OCI-LY1 (cell line): ENCODE data around the gene ZDHHC11B.

Experiments used
- H2AFZ ChIP-seq: fragments of 200-600 bp; sonication (generic), shearing (Covaris generic); 2 replicates; pipeline ENCODE4 v1.6.0; 2014; ENCODE audit warnings: antibody characterized with exemption, mild to moderate bottlenecking, low read length
- H3F3A ChIP-seq: fragments of 200-600 bp; sonication (generic), shearing (Covaris generic); 2 replicates; pipeline ENCODE4 v1.6.0; 2014; ENCODE audit warnings: mild to moderate bottlenecking, antibody characterized with exemption, low read length, moderate library complexity; ENCODE audit not compliant: insufficient read depth
- H3K27ac ChIP-seq: fragments of 200-600 bp; sonication (generic); 2 replicates; pipeline ENCODE4 v1.5.1; 2014; ENCODE audit warnings: low read length, mixed run types, mild to moderate bottlenecking, low read depth; ENCODE audit not compliant: poor library complexity, severe bottlenecking
- H3K27me3 ChIP-seq: fragments of 200-600 bp; sonication (generic); 2 replicates; pipeline ENCODE4 v1.6.0; 2014; ENCODE audit warnings: antibody characterized with exemption, mild to moderate bottlenecking, low read length, moderate library complexity; ENCODE audit not compliant: insufficient read depth
- H3K36me3 ChIP-seq: fragments of 200-600 bp; sonication (generic); 2 replicates; pipeline ENCODE4 v1.6.1; 2014; ENCODE audit warnings: mild to moderate bottlenecking, antibody characterized with exemption, low read length, moderate library complexity, mixed read lengths; ENCODE audit not compliant: insufficient read depth
- H3K4me1 ChIP-seq: fragments of 200-600 bp; sonication (generic); 2 replicates; pipeline ENCODE4 v1.5.1; 2014; ENCODE audit warnings: mild to moderate bottlenecking, low read length, moderate library complexity; ENCODE audit not compliant: insufficient read depth, severe bottlenecking
- H3K4me2 ChIP-seq: fragments of 200-600 bp; sonication (generic), shearing (Covaris generic); 2 replicates; pipeline ENCODE4 v1.6.1; 2014; ENCODE audit warnings: low read length
- H3K4me3 ChIP-seq: fragments of 200-600 bp; sonication (generic); 2 replicates; pipeline ENCODE4 v1.5.1; 2014; ENCODE audit warnings: low read length, low read depth, mild to moderate bottlenecking, mixed read lengths; ENCODE audit not compliant: poor library complexity, severe bottlenecking
- H3K79me2 ChIP-seq: fragments of 200-600 bp; shearing (Covaris generic); 2 replicates; pipeline ENCODE4 v1.6.1; 2016; ENCODE audit warnings: mixed run types, low read length, mixed read lengths; ENCODE audit not compliant: insufficient read depth
- H3K9ac ChIP-seq: fragments of 200-600 bp; sonication (generic), shearing (Covaris generic); 2 replicates; pipeline ENCODE4 v1.6.1; 2014; ENCODE audit warnings: mild to moderate bottlenecking, low read length, mixed read lengths
- H3K9me2 ChIP-seq: fragments of 200-600 bp; sonication (generic), shearing (Covaris generic); 2 replicates; pipeline ENCODE4 v1.6.1; 2014; ENCODE audit warnings: low read depth, mild to moderate bottlenecking, low read length, mixed read lengths
- H3K9me3 ChIP-seq: fragments of 200-600 bp; shearing (Covaris generic); 2 replicates; pipeline ENCODE4 v1.6.1; 2014; ENCODE audit warnings: low read length, mixed read lengths
- H4K20me1 ChIP-seq: fragments of 200-600 bp; sonication (generic), shearing (Covaris generic); 2 replicates; pipeline ENCODE4 v1.6.0; 2016; ENCODE audit warnings: mild to moderate bottlenecking, low read length; ENCODE audit not compliant: insufficient read depth
- EZH2 ChIP-seq: fragments of 200-600 bp; sonication (generic), shearing (Covaris generic); IDR thresholded peaks from 2 replicates; pipeline ENCODE4 v1.8.0; 2017; ENCODE audit warnings: borderline replicate concordance, mixed run types, mild to moderate bottlenecking, antibody characterized with exemption, low read length, moderate library complexity, mixed read lengths
- TF ChIP-seq, protein P1 (sequence below): fragments of 200-600 bp; sonication (generic), shearing (Covaris generic); IDR thresholded peaks from 2 replicates; pipeline ENCODE4 v1.5.1; 2017; ENCODE audit warnings: mild to moderate bottlenecking, antibody characterized with exemption, low read length, moderate library complexity, mixed read lengths

The ZDHHC11B gene

GRCh38 chr5:665541-665955 is 119.0 kb downstream of the ZDHHC11B start:
- H3K36me3 ChIP-seq: peaks cover 23% of the 10 kb centered on the region
- H3K27ac ChIP-seq: no peak overlapping the region
- TF ChIP-seq, protein P1, sequence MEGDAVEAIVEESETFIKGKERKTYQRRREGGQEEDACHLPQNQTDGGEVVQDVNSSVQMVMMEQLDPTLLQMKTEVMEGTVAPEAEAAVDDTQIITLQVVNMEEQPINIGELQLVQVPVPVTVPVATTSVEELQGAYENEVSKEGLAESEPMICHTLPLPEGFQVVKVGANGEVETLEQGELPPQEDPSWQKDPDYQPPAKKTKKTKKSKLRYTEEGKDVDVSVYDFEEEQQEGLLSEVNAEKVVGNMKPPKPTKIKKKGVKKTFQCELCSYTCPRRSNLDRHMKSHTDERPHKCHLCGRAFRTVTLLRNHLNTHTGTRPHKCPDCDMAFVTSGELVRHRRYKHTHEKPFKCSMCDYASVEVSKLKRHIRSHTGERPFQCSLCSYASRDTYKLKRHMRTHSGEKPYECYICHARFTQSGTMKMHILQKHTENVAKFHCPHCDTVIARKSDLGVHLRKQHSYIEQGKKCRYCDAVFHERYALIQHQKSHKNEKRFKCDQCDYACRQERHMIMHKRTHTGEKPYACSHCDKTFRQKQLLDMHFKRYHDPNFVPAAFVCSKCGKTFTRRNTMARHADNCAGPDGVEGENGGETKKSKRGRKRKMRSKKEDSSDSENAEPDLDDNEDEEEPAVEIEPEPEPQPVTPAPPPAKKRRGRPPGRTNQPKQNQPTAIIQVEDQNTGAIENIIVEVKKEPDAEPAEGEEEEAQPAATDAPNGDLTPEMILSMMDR: no peak
- no peak for TF ChIP-seq EZH2

GRCh38 chr5:664994-665360 is 119.6 kb downstream of the ZDHHC11B start:
- Histone ChIP-seq H3K36me3 (peaks cover 28% of the 10 kb centered on the region), H3K9me2 (no peaks in the 10 kb centered on the region), H4K20me1 (no peaks in the 10 kb centered on the region), H3K4me2 (no peak overlapping the region), H3K9ac (no peak overlapping the region), H3K27me3 (no peaks in the 10 kb centered on the region), H3F3A (no peaks in the 10 kb centered on the region), H3K79me2 (no peaks in the 10 kb centered on the region), H3K4me1 (no peaks in the 10 kb centered on the region), H2AFZ (no peak overlapping the region), H3K27ac (no peak overlapping the region), H3K9me3 (no peaks in the 10 kb centered on the region), H3K4me3 (no peak overlapping the region)
- TF ChIP-seq, protein P1: no peak
- no peak for TF ChIP-seq EZH2

More at GRCh38 chr5:665541-665955, 119.0 kb downstream of the ZDHHC11B start:
- Histone ChIP-seq H3F3A (no peaks in the 10 kb centered on the region), H3K27me3 (no peaks in the 10 kb centered on the region), H3K79me2 (no peaks in the 10 kb centered on the region), H3K9me3 (no peaks in the 10 kb centered on the region), H3K4me1 (no peaks in the 10 kb centered on the region), H3K4me2 (no peak overlapping the region), H3K4me3 (no peak overlapping the region), H4K20me1 (no peaks in the 10 kb centered on the region), H3K9me2 (no peaks in the 10 kb centered on the region), H3K9ac (no peak overlapping the region), H2AFZ (no peak overlapping the region)

GRCh38 chr5:664343-664993 is 120.1 kb downstream of the ZDHHC11B start:
- TF ChIP-seq, protein P1: no peak
- no peak for TF ChIP-seq EZH2

More at GRCh38 chr5:664343-664993, 120.1 kb downstream of the ZDHHC11B start:
- Histone ChIP-seq H3K36me3 (peaks cover 33% of the 10 kb centered on the region), H4K20me1 (no peaks in the 10 kb centered on the region), H3F3A (no peaks in the 10 kb centered on the region), H3K27ac (no peak overlapping the region), H3K79me2 (no peaks in the 10 kb centered on the region), H3K9me3 (no peaks in the 10 kb centered on the region), H3K4me2 (no peak overlapping the region), H3K4me3 (no peak overlapping the region), H3K4me1 (no peaks in the 10 kb centered on the region), H3K9me2 (no peaks in the 10 kb centered on the region), H3K27me3 (no peaks in the 10 kb centered on the region), H2AFZ (no peak overlapping the region), H3K9ac (no peak overlapping the region)
